Vagina (tissue), 2 donors: Measurements from ENCODE around the gene TRABD2A. TPM values are rescaled to one million over a fixed set of nuclear protein-coding genes. Genes with fewer than 3 reads are reported as not detected.
"Not testable (repeated sequence)": the region's sequence is repeated elsewhere in the genome, so short reads cannot be mapped to it uniquely, and the experiment has no call there.

Source experiments
- DNase-seq, 2 donors: peaks; one replicate each; pipeline ENCODE4 v3.0.0-alpha.2; 2017; ENCODE audit errors: extremely low spot score in 2 of 2
- H3K27ac ChIP-seq: fragments of 200-600 bp; sonication (generic); one replicate; pipeline ENCODE4 v1.5.1; 2019
- H3K27me3 ChIP-seq: fragments of 200-600 bp; sonication (generic); one replicate; pipeline ENCODE4 v1.5.1; 2019
- H3K36me3 ChIP-seq, 2 donors: fragments of 200-600 bp; sonication (generic); one replicate each; pipeline ENCODE4 v1.5.1; 2017 to 2019
- H3K4me1 ChIP-seq: fragments of 200-600 bp; sonication (generic); one replicate; pipeline ENCODE4 v1.5.1; 2019
- H3K4me3 ChIP-seq, 2 donors: fragments of 200-600 bp; sonication (generic); 1 replicate in 1 of 2; 2 replicates in 1 of 2; pipeline ENCODE4 v1.5.1; 2016 to 2019
- H3K9me3 ChIP-seq: fragments of 200-600 bp; sonication (generic); one replicate; pipeline ENCODE4 v1.5.1; 2019
- POLR2A ChIP-seq, 2 donors: fragments of 450-650 bp; IDR thresholded peaks; one replicate each; pipeline ENCODE4 v1.6.1; 2017; ENCODE audit warnings: antibody characterized with exemption in 2 of 2, mild to moderate bottlenecking in 2 of 2, moderate library complexity in 2 of 2
- POLR2AphosphoS5 ChIP-seq, 2 donors: sonication (generic); formaldehyde crosslinking; IDR thresholded peaks; one replicate each; pipeline ENCODE4 v1.9.0; 2017; ENCODE audit warnings: antibody characterized with exemption in 2 of 2, mild to moderate bottlenecking in 2 of 2, low read depth in 1 of 2; ENCODE audit not compliant: insufficient read depth in 1 of 2
- intact Hi-C: fragments of 100-400 bp; cut with DNase I; formaldehyde crosslinking; loops from one replicate; pipeline ENCODE4 v1.15.1; 2023
- total RNA-seq: library from RNA; depleted of rRNA; stranded (reverse); fragments of >200 nt; gene quantifications from one replicate; pipeline ENCODE4 v1.2.3, GENCODE V29; 2016
- TF ChIP-seq, protein P1 (sequence below), 3 experiments: fragments of 450-650 bp in 2 of 3; fragments of 200-600 bp in 1 of 3; sonication (generic) in 1 of 3; IDR thresholded peaks; one replicate each; pipeline ENCODE4 v1.5.1; 2017 to 2019; ENCODE audit warnings: antibody characterized with exemption in 3 of 3, mild to moderate bottlenecking in 2 of 3, moderate library complexity in 2 of 3

The TRABD2A gene
- total RNA-seq, 1 donor from 2014 or later = 5.4 TPM

DNA sequence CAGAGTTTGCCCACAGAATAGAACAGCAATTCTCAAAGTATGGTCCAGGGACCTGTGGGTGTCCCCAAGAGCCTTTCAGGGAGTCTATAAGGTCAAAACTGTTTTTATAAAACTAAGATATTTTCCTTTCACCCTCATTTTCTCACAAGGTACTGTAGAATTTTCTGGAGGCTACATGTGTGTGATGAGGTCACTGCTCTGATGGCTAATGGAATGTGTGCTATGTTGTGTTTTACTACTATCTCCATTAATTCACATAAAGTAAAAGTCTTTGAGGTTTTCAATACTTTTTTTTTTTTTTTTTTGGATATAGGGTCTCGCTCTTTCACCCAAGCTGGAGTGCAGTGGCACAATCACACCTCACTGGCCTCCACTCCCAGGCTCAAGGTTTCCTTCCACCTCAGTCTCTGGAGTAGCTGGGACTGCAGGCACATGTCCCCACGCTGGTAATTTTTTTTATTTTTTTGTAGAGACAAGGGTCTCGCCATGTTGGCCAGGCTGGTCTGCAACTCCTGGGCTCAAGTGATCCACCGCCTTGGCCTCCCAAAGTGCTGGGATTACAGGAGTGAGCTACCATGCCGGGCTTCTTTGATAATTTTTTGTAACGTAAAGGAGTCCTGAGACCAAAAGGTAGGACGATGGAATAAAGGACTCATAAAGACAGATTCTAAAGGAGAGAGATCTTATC lies 1.8 kb downstream of the TRABD2A start:
- Histone ChIP-seq H3K4me3 (peak overlapping the region in 1 of 2 donors; percentile 46), H3K4me1 (peaks cover 23% of the 10 kb centered on the region), H3K9me3 (no peaks in the 10 kb centered on the region), H3K36me3 (no peaks in the 10 kb centered on the region), H3K27ac (no peak overlapping the region), H3K27me3 (no peaks in the 10 kb centered on the region)
- intact Hi-C loops = no loop called here
- no peak for DNase-seq
- TF ChIP-seq POLR2AphosphoS5 (IDR thresholded peaks at IDR 0.05; ENCODE audit: insufficient read depth in 1 of 2, low read depth in 1 of 2) (no peak), POLR2A (IDR thresholded peaks at IDR 0.05) (no peak)
- TF ChIP-seq, protein P1, sequence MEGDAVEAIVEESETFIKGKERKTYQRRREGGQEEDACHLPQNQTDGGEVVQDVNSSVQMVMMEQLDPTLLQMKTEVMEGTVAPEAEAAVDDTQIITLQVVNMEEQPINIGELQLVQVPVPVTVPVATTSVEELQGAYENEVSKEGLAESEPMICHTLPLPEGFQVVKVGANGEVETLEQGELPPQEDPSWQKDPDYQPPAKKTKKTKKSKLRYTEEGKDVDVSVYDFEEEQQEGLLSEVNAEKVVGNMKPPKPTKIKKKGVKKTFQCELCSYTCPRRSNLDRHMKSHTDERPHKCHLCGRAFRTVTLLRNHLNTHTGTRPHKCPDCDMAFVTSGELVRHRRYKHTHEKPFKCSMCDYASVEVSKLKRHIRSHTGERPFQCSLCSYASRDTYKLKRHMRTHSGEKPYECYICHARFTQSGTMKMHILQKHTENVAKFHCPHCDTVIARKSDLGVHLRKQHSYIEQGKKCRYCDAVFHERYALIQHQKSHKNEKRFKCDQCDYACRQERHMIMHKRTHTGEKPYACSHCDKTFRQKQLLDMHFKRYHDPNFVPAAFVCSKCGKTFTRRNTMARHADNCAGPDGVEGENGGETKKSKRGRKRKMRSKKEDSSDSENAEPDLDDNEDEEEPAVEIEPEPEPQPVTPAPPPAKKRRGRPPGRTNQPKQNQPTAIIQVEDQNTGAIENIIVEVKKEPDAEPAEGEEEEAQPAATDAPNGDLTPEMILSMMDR (IDR thresholded peaks at IDR 0.05) = no peak

- intact Hi-C loops = no loop called here
- Histone ChIP-seq H3K4me3 (no peak overlapping the region), H3K9me3 (no peaks in the 10 kb centered on the region), H3K27ac (no peak overlapping the region), H3K4me1 (peaks cover 23% of the 10 kb centered on the region), H3K27me3 (no peaks in the 10 kb centered on the region), H3K36me3 (no peaks in the 10 kb centered on the region)
- no peak for DNase-seq
- TF ChIP-seq POLR2AphosphoS5 (IDR thresholded peaks at IDR 0.05; ENCODE audit: insufficient read depth in 1 of 2, low read depth in 1 of 2) (no peak), POLR2A (IDR thresholded peaks at IDR 0.05) (no peak)
- TF ChIP-seq, protein P1 (IDR thresholded peaks at IDR 0.05) = no peak
Observed at GRCh38 chr2:84878459-84878858, 2.4 kb downstream of the TRABD2A start.

DNA sequence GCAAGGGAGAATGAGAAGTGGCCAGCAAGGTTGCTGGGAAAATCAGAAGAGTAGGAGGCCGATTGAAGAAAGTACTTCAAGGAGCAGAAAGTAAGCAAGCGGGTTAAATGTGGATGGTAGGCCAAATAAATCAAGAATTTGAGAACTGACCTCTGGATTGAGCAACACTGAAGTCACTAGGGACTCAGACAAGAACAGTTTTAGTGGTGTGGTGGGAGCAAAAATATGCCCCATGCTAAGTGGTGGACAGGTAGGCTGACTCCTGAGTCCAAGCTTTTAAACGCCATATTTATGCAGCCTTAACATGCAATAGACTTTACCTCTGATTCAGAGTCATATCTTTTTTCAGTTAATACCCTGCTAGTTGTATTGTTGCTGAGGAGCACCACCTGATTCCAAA lies 4.5 kb downstream of the TRABD2A start:
- Histone ChIP-seq H3K4me1 (peaks cover 20% of the 10 kb centered on the region), H3K9me3 (no peaks in the 10 kb centered on the region), H3K36me3 (no peaks in the 10 kb centered on the region), H3K27me3 (no peaks in the 10 kb centered on the region), H3K4me3 (no peak overlapping the region), H3K27ac (no peak overlapping the region)
- no peak for TF ChIP-seq POLR2A (IDR thresholded peaks at IDR 0.05)
- TF ChIP-seq, protein P1 (IDR thresholded peaks at IDR 0.05) = no peak
- TF ChIP-seq POLR2AphosphoS5 (IDR thresholded peaks at IDR 0.05; ENCODE audit: insufficient read depth in 1 of 2, low read depth in 1 of 2) = no peak
- intact Hi-C loops = no loop called here
- DNase-seq = no peak

- intact Hi-C loops, H3K27ac ChIP-seq, H3K9me3 ChIP-seq, H3K4me3 ChIP-seq, H3K27me3 ChIP-seq, DNase-seq, H3K36me3 ChIP-seq: not testable (repeated sequence)
- peaks cover 13% of the 10 kb centered on the region for H3K4me1 ChIP-seq
Observed at GRCh38 chr2:84875619-84876018, 5.3 kb downstream of the TRABD2A start.

- intact Hi-C loops = no loop called here
- Histone ChIP-seq H3K27me3 (no peaks in the 10 kb centered on the region), H3K27ac (no peak overlapping the region), H3K4me3 (no peak overlapping the region), H3K4me1 (peaks cover 9% of the 10 kb centered on the region), H3K36me3 (no peaks in the 10 kb centered on the region), H3K9me3 (no peaks in the 10 kb centered on the region)
- no peak for DNase-seq
- no peak for TF ChIP-seq POLR2AphosphoS5 (IDR thresholded peaks at IDR 0.05; ENCODE audit: insufficient read depth in 1 of 2, low read depth in 1 of 2)
- TF ChIP-seq, protein P1 (IDR thresholded peaks at IDR 0.05) = no peak
- no peak for TF ChIP-seq POLR2A (IDR thresholded peaks at IDR 0.05)
Observed at GRCh38 chr2:84875213-84875560, 5.7 kb downstream of the TRABD2A start.
